Iris pigment epithelial cell (primary cell): ENCODE data around the gene NHP2.
A peak's percentile ranks its signal among the peaks of the same experiment; 100 is the strongest.
"Not testable (repeated sequence)": the region's sequence is repeated elsewhere in the genome, so short reads cannot be mapped to it uniquely, and the experiment has no call there.

Source experiments
- DNase-seq: peaks from one replicate; pipeline ENCODE4 v3.0.0-alpha.2; 2011; ENCODE audit warnings: low read depth

NHP2 gene

DNA sequence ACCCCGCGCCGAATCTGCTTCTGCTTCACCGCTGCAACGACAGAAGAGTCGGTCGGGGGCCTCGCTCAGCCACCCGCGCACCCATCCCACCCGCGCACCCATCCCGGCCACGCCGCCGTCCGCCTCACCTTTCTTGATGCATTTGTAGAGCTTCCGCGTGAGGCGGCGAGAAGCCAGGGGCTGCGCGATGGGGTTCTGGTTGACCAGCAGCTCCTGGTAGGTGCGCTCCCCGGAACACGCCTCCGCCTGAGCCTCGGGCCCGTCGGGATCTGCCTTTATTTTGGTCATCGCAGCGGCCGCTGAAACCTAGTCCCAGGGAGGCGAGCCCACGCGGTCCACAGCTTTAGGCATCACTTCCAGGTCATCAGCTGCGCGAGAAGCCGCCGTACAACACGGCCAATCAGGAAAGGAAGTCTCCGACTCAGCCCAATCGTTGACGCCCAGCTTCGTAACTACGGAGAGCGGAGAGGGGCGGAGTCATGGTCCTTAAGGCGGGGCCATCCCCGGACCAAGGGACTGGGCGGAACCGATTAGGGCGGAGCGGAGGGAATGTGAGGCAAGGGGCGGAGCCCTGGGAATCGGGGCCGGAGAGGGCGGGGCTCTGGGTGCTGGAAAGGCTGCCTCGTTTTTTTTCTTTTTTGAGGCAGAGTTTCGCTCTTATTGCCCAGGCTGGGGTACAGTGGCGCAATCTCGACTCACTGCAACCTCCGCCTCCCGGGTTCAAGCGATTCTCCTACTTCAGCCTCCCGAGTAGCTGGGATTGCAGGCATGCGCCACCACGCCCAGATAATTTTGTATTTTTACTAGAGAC lies at the start of gene NHP2:
Gene NHP2 (minus strand): TSS at position 356 of the 811 bp plus-strand sequence. CDS start 68 bp downstream, at position 288.
- peak; percentile 99 for DNase-seq

DNA sequence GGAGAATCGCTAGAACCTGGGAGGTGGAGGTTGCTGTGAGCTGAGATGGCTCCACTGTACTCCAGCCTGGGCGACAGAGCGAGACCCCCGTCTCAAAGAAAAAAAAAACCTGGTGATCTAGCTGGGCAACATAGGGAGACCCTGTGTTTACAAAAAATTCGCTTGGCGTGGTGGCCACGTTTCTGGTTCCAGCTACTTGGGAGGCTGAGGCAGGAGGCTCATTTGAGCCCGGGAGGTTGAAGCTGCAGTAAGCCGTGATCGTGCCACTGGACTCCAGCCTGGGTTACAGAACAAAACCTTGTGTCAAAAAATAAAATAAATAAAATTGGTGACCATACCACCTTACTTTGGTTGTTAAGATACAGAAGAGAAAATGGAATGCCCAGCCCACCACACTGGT lies 48.9 kb upstream of the NHP2 start:
- no peak for DNase-seq

DNA sequence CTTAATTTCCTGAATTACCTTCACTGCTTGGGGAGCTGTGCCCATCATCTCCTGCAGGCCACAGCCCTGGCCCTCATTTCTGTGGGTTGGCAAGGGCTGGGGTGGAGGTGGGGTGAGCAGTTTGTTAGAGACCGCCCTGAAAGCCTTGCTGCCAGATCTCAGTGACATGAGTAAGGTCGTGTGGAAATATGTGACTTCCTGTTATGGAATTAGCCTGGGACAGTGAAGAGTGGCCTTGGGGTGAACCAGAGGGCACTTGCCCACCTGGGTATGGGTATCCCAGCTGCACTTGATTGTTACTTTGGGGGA lies 48.2 kb upstream of the NHP2 start:
- DNase-seq, result no peak

DNA sequence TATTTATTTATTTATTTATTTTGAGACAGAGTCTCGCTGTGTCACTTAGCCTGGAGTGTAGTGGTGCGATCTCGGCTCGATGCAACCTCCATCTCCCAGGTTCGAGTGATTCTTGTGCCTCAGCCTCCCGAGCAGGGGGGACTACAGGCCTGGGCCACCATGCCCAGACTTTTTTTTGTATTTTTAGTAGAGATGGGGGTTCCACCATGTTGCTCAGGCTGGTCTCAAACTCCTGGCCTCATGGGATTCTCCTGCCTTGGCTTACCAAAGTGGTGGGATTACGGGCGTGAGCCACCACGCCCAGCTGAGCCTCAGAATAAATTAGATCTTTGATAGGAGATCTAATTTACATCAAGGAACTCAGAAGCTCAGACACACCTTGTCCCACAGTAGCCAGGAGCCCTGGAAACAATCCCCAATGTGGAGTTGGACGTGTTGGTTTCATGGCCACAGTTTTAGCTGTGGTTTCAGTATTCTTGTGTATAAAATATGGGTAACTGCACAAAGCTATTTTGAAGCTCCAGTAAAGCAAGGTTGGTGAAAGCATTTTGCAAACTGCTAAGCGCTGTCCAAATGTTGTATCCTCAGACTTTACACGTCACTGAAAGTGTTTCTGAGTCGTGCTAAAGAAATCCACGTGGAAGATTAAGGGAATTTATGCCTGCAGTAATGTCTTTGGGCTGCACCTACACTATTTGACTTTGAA lies 47.7 kb upstream of the NHP2 start:
- DNase-seq, result peak; percentile 37

DNA sequence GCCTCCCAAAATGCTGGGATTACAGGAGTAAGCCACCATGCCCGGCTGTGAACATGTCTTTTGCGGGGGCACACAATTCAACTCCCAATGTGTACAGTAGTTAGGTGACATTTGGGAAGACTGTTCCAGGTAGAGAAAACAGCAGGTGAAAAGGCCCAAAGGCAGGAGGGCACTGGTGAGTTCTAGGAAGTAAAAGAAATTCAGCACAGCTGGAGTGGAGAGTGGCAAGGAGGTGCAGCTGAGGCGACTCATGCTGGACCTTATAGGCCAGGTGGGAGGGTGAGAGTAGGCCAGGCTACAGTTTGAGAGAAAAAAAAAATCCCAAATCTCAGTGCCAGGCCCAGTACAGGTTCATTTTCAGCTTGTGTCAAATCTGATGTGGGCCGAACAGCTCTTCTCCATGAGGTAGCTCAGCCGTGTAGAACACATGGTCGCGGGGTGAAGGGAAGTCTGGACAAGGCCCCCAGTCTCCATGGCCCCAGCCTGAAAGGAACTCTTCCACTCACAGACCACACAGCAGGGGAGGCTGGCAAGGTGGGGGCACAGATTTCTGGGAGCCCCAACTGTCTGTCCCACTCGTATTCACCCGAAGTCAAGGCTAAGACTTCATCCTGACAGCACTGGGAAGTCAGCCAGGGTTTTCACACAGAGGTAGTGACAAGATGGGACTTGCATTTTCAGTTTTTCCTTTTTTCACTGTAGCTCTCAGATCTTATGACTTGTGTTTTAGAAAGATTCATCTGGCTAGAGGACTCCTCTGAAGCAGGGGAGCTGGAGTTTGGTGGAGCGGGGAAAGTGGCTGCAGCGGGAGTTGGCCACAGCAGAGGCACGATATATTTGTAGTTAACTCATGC lies 46.1 kb upstream of the NHP2 start:
- DNase-seq, result no peak

DNA sequence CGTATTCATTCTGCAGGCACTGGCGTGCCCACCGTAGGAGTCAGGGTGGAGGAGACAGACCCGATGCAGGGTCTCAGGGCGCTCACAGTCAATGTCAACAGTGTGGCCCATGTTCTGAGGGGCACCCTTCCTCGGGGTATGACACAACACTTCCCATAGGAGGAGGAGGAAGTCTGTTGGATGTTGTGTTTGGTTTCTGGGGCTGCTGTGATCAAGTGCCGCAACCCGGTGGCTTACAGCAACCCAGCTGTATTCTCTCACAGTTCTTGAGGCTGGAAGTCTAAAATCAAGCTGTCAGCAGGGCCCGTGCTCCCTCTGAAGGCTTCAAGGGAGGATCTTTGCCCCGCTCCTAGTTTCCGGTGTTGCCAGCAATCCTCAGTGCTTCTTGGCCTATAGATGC lies 45.0 kb upstream of the NHP2 start:
- DNase-seq, result no peak

DNA sequence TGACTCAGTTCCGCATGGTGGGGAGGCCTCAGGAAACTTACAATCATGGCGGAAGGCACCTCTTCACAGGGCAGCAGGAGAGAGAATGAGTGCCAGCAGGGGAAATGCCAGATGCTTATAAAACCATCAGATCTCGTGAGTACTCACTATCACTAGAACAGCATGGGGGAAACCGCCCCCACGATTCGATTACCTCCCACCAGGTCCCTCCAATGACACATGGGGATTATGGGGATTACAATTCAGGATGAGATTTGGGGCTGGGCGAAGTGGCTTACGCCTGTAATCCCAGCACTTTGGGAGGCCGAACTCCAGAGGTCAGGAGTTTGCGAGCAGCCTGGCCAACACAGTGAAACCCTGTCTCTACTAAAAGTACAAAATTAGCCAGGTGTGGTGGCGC lies 44.5 kb upstream of the NHP2 start:
- not testable (repeated sequence) for DNase-seq

DNA sequence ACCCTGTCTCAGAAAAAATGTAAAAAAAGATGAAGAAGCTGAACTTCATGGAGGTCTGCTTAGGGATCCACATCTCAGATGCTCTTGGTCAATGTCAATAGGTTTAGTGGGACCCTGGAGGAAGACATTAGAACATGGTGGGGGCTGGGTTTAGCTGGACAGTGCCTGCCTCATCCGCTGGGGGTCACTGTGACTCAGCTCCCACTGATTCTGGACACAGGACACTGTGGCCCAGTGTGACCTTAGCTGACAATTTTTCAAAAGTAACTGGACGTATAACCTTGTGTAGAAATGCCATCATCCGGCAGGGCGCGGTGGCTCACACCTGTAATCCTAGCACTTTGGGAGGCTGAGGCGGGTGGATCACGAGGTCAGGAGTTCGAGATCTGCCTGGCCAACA lies 43.3 kb upstream of the NHP2 start:
- DNase-seq, result no peak

DNA sequence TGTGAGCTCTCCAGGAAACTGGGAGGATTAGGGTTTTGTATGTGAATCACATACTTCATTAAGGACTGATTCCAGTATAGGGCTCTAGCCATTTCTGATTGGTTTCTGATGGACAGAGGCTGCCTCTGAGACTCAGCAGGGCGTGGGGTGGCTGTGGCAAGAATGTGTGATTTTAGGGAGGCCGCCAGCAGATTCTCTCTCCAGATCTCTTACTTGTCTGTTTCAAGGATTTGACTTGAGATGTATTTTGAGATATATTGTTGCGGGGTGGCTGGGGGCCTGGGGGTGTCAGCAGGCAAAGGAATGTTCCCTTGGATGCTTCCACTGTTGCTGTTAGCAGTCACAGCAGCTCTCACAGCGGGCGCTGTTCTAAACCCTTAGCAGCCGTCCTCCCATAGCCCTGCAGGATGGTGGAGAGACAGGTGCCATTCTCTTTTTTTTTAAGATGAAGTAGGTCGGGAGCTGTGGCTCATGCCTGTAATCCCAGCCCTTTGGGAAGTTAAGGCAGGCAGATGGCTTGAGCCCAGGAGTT lies 42.7 kb upstream of the NHP2 start:
- DNase-seq, result no peak

DNA sequence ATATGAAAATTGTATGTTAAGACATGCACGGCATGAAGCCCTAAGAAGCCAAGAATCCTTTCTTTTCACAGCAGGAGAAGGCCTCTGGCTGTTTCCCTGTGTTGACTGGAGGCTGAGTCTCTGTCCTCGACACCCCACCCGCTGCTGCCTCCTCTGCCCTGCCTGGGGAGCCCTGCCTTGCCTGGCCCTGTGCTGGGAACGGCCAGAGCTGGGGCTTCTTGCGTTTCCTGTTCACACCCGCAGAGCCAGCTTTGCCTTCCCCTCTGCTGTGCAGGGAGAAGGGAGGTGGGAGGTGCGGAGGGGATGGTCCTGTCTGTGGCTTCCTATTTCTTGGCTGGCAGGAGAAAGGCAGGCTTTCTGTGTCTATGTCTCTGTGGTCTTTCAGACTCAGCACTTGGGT lies 40.3 kb upstream of the NHP2 start:
- no peak for DNase-seq

DNA sequence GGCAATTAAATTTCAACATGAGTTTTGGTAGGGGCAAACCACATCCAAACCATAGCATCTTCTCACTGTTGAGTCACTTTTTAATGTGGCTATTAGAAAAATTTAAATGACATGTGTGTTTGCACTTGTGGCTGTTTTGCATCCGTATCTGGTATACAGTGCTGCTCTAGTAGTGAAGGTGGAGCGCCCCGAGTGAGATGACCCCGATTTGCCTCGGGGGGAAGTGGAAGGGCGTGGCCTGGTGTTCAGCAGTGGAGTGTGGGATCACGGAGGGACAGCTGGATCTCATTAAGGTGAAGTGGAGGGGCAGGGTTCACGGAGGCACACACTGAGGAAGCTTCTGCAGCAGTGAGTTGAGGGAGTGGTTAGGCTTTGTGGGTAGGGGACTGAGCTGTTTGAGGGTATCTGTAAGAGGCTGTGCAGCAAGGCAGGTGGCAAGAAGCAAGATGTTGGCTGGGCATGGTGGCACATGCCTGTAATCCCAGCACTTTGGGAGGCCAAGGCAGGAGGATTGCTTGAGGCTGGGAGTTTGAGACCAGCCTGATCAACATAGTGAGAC lies 39.6 kb upstream of the NHP2 start:
- no peak for DNase-seq

DNA sequence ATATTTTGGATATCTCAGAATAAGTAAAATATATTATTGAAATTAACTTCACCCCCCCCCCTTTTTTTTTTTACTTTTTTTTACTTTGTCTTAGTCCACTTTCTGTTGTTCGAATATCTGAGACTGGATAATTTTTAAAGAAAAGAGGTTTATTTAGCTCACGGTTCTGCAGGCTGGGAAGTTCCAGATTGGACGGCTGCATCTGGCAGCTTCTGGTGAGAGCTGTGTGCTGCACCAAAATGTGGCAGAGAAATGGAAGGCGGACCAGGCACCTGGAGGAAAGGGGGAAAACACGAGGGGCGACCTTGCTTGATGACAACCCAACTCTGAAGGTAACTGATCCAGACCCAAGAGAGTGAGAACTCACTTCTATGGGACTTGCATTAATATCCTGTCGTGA lies 39.1 kb upstream of the NHP2 start:
- no peak for DNase-seq

DNA sequence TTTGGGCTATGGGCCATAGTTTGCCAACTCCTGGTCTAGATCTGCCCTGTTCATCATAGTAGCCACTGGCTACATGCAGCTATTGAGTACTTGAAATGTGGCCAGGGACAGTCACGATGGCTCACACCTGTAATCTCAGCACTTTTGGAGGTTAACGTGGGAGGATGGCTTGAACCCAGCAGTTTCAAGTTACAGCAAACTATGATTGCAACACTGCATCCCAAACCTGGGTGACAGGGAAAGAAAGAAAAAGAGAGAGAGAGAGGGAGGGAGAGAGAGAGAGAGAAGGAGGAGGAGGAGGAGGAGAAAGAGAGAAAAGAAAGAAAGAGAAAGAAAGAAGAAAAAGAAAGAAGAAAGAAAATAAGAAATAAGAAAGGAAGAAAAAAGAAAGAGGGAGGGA lies 38.6 kb upstream of the NHP2 start:
- peak; percentile 36 for DNase-seq

DNA sequence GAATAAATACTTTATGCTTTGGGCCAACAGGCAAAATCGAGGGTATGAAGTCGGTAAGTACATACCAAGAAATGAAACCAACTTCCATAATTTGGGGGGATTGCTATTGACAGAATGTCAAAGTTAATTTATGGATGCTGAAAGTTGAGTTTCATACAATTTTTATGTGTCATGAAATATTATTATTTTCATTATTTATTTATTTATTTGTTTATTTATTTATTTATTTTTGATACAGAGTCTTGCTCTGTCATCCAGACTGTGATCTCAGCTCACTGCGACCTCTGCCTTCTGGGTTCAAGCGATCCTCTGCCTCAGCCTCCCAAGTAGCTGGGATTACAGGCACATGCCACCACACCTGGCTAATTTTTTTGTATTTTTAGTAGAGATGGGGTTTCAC lies 38.0 kb upstream of the NHP2 start:
- DNase-seq, result no peak

DNA sequence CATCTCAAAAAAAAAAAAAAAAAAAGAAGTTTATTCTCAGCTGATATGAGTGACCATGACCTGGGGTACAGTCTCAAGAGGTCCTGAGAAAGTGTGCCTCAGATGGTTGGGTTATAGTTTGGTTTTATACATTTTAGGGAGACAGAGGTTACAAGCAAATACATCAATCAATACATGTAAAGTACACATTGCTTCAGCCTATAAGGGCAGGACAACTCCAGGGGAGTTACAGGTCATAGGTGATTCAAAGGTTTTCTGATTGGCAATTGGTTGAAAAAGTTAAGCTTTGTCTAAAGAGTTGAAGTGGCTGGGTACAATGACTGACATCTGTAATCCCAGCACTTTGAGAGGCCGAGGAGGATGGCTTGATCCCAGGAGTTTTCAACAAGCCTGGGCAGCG lies 35.7 kb upstream of the NHP2 start:
- DNase-seq, result no peak

DNA sequence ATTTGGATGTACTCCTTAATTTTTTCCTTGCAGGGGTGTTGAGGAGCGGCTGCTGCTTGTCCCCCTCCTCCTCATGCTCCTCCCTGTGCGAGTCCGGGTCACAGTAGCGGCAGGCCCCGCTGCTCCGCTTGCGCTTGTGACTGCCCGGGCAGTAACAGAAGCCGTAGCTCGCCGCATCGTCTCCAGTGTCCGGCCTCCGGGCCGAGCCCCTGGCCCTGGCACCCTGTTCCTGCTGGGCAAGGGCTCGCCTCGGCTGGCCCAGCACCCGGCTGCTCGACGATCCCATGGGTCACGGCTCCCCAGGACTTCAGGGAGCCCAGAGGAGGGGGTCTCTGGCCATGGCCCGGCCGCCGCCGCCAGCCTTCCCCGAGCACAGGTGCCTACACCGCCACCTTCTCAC lies 33.3 kb upstream of the NHP2 start, which contains the start of gene GMCL2:
Gene GMCL2 (minus strand): TSS at position 358 of the 400 bp plus-strand sequence. CDS start 72 bp downstream, at position 286.
- DNase-seq, result no peak

DNA sequence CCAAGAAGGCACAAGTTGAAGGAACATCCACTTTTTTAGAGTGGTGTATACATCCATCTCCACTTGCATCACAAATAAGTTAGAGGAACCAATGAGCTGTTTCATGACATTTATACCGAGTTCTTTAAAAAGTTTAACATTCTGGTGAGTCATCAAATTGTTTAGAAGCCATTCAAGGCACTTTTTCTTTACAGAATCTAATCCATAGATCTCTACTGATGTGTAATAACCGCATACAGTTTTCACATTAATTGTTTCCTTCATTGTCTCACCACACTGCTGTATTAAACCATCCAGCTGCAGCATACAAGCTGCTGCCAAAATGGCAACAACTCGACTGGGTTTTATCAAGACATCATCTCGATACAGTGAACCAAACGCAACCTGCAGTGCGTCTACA lies 32.7 kb upstream of the NHP2 start:
- DNase-seq, result peak; percentile 28

DNA sequence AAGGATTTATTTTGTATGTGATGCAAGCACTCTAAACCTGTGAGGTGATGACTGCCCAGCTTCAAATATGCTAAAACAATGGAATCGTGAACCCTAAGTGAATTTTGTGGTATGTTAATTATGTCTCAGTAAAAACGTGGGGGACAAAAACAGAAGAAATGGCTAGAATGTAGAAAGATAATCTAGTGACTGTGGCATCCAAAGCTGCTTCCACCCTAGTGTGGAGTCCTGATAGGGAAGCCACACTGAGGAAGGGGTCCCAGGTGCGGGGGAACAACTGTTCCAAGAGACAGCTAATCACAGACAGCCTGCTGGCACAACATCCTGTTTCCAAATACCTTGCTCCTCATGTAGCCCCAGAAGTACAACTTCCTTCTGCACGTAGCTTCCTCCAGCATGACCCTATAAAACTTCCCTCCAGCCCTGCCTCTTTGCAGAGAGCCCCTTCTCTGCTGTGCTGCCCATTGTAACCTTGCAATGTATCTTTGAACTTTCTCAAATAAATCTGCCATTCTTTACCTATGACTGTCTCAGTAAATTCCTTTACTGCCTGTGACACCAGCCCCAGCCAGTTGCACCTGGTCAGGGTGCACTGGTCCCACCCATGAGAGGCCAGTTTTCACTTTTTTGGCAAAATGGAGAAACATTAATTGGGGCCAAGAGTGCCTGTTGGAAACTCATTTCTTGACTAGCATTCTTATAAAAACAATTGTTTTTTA lies 28.6 kb upstream of the NHP2 start:
- no peak for DNase-seq

DNA sequence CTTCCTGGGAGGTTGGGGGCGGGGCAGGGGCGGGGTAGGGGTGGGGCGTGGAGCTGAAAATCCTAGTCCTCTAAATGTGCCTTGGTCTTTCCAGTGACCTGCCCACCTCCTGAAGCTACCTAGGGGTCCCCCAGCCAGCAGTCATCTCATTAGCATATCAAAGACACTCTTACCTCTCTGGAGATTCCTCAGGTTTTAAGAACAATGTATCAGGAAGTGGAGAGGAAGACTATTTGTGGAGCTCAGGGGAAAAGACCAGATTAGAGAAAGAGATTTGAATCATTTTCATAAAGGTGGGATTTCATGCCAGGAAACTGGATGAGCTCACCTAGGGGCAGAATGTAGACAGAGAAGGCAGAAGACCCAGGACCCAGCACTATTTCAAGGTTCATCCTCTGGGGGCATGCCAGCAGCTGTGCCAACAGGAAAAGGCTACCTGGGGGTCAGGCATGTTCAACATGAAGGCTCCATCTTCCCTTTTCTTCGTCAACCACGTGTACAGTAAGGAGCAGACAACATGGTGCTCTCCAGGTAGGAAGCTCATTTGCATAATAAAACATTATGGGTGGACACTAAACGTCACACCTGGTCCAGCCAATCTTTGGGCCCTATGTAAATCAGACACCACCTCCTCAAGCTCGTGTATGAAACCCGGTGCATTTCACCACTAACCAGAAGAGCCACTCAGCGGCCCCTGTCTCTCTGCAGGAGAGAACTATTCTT lies 26.6 kb upstream of the NHP2 start:
- DNase-seq, result no peak

DNA sequence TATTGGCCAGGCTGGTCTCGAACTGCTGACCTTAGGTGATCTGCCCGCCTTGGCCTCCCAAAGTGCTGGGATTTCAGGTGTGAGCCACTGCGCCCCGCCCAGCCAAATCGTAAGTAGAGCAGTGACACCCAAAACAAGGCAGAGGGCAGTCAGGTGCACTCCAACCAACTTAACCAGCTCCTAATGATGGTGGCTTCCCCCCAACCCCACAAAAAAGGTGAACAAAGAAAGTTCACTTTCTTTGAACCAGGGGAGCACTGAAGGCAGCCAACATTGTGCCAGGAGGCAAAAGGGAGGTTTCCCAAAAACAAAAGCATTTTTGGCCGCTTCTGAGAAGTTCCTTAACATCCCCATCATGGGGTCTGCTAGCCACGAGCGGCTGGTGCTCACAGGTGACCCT lies 23.9 kb upstream of the NHP2 start:
- DNase-seq, result no peak

DNA sequence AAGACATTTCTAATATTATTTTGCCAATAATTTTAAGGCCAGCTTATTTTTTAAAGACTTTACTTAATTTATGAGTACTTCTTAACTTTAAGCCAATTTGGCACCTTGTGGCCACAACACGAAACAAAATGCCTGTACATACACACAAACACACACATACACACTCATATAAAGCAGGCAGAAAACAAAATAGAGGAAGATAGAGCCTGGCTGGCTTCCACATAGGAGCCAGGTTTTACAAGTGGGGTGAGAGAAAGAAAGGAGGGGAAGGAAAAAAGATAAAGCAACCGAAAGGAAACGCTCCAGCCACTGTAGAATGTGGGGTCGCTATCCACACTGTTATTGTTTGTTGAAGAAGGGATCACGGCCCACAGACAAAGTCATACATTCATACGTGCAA lies 23.1 kb upstream of the NHP2 start:
- no peak for DNase-seq
